Right renal cortex interstitium (tissue), 3 donors: ENCODE data around the gene RWDD3. TPM values are rescaled to one million over a fixed set of nuclear protein-coding genes. Genes with fewer than 3 reads are reported as not detected.
A peak's percentile ranks its signal among the peaks of the same experiment; 100 is the strongest.

Experiments
- DNase-seq, 3 donors: peaks; one replicate each; pipeline ENCODE4 v3.0.0-alpha.2; 2013; ENCODE audit warnings: low read depth in 3 of 3, low spot score in 2 of 3
- polyA plus RNA-seq, 3 donors: library from polyadenylated mRNA; unstranded; fragments of 120-200 nt; gene quantifications; one replicate each; pipeline ENCODE4 v1.2.1, GENCODE V29; 2013; ENCODE audit not compliant: insufficient read length in 3 of 3

Gene RWDD3, protein sequence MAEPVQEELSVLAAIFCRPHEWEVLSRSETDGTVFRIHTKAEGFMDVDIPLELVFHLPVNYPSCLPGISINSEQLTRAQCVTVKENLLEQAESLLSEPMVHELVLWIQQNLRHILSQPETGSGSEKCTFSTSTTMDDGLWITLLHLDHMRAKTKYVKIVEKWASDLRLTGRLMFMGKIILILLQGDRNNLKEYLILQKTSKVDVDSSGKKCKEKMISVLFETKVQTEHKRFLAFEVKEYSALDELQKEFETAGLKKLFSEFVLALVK
- 10 to 100 TPM; 46.9 to 51.9 (median 50.8) TPM for polyA plus RNA-seq

DNA sequence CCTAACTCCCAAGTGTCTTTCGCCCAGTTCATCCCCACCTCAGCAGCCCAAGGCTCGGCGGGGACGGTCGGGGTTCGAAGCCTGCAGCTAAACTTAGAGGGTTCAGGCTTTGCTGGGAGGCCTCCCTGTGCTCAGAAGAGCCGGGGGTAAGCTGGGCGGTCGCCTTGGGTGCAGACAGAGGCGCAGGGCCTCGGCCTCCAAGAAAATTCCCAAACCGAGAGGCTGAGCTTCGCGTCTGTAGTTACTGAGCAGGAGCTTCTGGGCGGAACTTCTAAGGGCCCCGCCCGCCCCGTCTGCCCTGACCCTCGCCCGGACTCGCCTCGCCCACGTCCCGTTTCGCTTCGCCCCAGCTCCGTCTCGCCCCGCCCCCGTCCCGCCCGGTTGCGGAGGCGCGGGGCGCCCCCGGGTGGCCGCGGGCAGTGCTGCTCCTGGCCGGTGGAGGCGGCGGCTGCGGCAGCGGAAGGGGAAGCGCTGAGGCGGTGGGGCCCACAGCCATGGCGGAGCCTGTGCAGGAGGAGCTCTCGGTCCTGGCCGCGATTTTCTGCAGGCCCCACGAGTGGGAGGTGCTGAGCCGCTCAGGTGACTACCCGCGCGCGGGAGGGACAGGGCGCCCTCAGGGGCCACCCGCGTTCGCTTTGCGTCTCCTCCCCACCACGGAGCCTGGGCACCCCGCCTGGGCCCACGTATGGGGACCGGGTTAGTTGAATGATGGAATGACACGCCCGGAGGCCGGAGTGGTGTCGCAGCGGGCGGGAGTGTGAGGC, at the start of gene RWDD3:
RWDD3 (plus strand) TSS at position 474 of the 764 bp plus-strand sequence; CDS start at position 495, 21 bp downstream.
- peak; percentile 74 to 86 (median 83) for DNase-seq

DNA sequence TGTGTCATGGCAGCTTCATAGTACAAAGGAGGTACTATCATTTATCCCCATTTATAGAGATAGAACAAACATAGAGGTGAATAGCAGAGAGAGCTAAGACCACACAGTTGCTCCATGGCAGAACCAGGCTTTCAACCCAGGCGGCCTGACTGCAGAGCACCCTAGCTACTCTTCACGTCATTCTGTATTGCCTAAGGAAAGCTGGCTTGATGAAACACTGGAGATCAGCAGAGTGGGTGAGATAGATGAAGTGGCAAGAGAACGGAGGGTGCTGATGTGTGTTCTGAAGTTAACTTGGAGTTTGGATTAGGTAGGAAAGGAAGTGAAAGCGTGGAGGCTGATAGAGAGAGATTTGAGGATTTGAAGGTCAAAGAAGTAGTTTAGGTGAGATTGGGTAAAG, 47.9 kb upstream of the RWDD3 start:
- no peak for DNase-seq

DNA sequence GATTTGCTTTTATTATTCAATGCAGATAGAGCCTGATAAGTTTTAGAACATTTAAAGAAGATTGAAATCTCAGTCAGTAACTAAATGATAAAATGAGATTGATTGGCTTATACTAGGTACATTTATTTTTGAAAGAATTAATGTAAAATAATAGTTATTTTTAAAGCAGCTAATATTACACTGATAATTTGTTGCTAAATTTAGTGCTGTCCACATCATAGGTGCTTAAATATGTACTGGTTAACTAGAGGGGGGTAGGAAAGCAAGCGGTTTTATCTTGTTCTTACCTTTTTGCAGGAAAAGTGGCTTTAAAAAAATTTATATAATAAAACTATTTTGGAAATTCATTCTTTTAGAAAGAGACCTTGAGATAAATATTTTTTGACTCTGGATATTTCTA, 40.4 kb upstream of the RWDD3 start:
- no peak for DNase-seq

DNA sequence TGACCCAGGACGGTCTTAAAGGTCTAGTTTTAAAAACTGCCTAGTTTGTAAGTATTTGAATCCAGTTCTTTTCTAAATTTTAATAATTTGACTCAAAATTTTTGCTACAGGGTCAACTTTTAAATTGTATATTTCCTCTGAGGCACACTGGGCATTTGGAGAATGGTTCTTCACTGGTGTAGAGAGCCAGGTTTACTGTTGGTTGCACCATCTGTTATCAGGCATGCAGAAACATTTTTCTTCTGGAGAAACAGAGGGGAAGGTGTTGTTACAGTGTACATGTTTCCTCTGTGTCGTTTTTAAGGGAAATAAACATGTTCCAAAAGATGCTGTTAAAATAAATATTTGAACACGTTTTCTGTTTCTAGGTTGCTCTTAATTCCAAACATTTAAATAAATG, 39.0 kb upstream of the RWDD3 start:
- DNase-seq, result no peak

DNA sequence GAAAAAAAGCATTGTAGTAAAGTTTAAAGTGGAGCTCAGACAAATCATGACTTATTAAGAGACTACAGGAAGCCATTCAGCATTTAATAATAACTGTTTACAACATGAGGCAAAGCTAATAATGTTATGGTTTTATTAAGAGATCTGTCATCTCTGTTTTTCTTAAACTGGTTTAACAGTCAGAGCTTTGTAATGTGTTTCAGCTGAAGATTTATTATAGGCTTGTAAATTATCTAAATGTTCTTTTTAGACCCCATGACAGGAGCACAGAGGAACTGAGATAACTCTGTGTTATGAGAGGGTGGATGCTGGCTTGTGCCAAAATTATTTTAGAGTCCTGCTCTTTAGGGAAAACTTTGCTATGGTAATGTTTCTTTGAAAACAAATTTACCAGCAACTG, 38.0 kb upstream of the RWDD3 start:
- DNase-seq, result no peak

DNA sequence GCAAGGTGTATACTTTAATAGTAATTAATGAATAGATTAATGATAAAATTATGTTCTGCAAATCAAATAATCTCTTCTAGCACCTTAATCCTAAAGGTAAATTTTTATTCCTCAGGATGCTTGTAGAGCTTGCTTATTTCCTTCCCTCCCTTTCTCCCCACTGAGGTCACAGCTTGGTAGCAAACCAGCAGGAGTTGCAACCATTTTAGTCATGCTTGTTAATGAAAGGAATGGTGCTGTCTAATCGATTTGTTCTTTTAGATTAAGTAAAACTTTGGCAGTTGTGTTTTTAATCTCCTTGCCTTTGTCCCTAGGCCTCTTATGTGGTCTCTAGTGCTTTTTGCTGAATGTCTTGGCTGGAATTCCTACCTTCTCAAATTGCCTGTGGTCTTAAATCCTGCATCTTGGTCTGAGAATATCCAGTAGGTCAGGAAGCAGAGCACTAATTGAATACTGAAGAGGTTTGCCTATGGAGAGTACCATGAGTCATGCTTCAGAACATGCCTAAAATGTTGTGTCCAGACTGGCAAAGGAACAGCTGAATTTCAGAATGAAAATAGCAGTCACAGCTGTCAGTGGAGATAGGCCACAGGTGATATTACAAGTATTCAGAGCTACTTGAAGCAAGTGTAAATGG, 36.3 kb upstream of the RWDD3 start:
- no peak for DNase-seq

DNA sequence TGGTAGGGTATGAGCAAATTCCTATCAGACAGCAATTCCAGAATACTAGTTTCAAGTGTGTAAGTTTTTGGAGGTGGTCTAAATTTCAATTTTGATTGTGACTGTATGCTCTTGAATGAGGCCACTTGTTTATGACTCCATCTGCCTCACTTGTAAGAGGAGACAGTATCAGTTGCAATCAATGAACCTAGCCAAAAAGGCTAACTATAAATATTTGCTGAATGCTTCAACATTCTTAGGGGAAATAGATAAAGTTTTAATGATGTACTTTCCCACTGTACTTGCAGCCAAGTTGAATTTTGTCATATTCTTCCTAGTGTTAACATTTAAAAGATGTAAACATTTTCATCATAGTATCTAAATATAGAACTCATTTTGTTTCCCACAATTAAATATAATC, 32.1 kb upstream of the RWDD3 start:
- DNase-seq, result no peak

DNA sequence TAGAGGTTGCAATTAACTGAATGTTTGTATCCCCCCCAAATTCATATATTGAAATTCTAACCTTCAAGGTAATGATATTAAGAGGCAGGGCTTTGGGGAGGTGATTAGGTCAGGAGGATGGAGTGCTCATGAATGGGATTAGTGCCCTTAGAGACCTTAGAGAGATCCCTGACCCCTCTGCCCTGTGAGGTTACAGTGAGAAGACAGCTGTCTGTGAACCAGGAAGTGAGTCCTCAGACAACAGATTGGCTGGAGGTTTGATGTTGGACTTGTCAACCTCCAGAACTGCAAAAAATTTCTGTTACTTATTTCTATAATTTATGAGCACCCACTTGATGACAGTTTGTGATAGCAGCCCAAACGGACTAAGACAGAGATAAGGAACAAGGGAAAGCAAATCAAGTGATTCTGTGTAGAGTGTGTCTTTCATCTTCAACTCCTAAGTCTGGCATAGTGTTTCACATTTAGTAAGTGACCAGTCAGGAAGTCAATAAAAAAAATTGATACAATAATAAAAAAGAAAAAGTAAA, 30.0 kb upstream of the RWDD3 start:
- DNase-seq, result no peak

DNA sequence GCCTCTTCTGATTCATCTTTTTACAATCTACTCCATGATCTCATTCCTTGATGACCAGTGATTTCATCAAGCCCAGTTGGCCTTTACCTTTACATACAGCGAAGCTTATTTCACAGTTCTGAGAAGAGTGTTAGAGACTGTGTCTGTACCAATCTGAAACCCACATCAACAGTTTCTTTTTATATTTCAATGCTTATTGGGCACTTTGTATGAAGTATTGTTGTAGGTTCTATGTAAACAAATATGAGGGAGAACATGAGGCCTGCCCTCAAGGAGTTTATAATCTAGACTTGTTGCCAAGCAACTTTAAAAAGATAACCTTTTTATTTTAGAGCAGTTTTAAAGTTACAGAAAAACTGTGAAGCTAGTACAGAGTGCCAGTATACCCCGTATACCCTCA, 27.5 kb upstream of the RWDD3 start:
- DNase-seq, result no peak

DNA sequence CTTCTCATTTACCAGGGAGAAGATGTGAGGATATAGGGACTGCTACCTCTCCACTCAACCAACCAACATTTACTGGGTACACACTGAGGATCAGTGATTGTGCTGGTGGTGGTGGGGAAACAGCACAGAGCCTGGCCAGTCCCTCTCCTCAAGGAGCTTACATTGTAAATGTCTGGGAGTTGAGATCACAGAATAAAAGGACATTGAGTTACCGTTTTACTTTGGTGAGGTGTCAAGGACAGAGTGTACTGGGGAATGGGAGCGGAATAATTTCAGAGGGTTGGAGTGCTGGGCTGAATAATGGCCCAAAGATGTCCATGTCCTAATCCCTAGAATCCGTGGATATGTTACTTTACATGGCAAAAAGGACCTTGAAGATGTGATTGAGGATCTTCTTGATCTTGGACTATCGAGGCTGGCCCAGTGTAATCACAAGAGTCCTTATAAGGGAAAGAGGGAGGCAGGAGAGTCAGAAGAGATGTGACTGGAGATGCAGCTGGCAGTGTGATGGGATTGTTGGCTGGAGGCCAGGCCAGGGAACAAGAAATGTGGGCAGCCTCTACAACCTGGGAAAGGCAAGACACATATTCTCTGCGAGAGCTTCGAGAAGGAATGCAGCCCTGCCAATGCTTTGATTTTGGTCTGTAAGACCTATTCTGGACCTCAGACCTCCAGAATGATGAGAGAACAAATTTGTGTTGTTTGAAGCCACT, 26.6 kb upstream of the RWDD3 start:
- no peak for DNase-seq

DNA sequence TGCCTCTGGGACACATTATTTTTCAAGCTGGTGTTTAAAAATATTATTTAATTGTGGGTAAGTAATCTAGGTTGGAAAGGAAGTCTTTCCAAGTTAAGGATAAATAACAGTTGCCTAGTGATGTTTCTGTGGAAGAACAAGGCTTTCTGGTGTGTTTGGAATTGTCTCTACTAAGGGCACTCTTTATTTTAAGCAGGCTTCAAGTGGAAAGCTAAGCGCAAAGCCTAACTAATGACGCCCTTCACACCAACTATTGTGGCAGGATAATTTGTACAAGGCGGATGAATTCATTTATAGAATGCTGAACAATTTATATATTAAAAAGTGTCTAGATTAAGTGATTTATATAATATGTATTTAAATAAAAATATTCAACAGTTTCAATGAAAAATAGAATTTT, 25.1 kb upstream of the RWDD3 start:
- no peak for DNase-seq

DNA sequence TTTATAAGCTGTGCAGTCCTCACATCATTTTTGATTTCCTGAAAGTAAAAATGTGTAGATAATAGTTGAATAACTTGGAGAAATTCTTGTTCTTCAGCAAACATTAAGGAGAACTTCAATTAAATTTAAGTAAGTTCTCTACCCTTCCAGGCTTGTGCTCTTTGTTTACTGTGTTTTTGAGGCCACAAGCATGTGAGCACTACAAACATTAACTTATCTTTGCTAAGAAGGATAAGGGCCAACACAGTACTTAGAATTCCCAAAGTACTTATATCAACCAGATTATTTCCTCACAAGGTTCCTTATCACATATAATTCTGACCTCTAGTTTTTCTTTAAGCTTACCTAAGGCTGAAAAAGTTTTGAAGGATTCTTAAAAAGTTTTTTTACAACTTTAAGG, 24.7 kb upstream of the RWDD3 start:
- DNase-seq, result no peak

DNA sequence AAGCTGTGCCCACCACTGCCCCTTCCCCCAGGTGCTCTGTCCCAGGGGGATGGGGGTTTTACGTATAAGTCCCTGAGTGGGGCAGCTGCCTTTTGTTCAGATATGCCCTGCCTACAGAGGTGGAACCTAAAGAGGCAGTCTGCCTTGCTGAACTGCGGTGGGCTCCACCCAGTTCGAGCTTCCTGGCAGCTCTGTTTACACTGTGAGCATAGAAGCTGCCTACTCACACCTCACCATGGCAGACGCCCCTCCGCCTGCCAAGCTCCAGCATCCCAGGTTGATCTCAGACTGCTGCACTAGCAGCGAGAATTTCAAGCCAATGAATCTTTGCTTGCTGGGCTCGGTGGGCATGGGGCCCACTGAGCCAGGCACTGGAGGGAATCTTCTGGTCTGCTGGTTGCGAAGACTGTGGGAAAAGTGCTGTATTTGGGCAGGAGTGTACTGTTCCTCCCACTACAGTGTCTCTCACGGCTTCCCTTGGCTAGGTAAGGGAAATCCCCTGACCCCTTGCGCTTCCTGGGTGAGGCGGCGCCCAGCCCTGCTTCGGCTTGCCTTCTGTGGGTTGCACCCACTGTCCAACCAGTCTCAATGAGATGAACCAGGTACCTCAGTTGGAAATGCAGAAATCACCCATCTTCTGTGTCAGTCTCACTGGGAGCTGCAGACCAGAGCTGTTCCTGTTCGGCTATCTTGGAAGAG, 17.6 kb upstream of the RWDD3 start:
- no peak for DNase-seq

DNA sequence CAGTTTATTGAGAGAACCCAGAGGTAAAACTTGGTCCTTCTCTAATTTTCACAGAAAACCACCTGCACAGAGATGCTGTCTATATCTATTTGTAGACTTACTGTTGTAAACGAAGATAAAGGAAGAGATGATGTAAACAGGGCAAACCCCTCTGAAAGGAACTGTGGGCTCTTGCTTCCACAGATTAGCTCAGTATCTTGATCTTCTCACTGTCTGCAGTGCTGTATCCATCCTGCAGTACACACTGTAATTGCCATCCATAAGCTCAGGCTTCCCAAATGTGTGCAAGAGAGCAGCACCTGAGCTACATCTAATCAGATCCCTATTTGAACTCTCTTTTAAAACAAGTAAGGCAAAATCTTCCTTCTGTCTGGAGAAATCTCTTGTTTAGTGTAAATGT, 16.6 kb upstream of the RWDD3 start:
- no peak for DNase-seq

DNA sequence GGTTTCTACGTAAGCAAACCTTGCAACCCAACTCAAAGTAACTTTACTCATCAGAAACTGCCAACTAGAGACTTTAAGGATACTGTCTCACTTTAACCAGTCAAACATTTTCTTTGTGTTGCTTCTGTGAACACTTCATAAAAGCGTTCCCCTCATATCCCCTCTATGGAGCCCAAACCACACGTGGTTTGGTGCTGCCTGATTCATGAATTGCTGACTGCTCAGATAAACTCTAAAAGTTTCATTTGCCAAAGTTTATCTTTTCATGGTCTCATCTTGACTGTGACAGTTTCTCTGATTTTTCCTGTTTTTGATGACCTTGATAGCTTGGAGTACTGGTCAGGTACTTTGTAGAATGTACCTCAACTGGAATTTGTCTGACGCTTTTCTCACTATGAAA, 14.6 kb upstream of the RWDD3 start:
- DNase-seq, result no peak

DNA sequence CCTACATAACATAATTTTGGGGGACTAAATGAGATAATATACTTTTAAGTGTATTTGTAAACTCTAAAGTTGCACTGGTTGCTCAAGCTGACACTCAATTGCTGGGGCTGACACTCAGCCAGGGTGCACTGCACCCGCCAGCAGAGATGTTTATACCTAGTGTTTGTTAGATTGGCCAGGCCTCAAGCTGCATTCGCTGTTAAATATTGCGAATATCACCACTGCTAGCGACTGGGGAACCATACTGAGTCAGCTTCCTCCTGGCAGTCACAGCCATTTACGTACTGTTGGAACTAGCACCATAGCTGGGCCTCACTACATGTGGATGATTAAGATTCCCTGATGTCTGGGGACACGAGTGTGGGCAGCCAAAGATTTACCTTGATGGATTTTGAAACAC, 12.7 kb upstream of the RWDD3 start:
- no peak for DNase-seq

DNA sequence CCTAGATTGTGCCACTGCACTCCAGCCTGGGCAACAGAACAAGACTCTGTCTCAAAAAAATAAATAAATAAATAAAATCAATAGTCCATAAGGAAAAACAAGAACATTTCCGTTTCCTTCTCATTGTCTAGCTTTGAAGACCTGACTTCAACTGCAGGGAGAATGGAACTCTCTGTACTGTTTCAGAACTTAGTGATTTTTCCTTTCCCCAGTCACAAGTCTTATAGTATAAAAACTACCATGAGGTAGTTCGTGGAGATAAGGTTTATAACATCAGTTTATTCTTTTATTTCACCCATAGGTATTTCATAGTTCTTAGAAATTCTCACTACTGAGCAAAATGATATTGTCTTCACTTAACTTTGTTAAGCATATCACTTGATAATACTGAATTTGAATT, 11.4 kb upstream of the RWDD3 start:
- no peak for DNase-seq

DNA sequence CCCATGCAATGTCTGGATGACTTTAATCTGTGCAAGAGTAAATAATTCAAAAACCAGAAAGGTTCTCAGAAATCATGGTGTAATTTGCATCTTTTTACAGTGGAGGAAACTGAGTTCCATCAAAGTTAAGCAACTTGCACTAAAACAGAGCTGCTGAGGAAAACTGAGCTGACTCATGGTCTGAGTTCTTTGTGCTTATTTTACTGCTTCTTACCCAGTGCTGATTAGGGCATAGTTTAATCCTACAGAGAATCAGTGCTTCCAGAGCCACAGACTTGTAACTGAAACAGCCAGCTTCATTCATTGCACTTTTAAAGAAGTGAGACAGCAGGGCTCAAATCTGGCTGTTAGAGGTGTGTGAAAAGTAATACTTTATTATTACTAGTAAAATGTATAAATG, 10.9 kb upstream of the RWDD3 start:
- no peak for DNase-seq

DNA sequence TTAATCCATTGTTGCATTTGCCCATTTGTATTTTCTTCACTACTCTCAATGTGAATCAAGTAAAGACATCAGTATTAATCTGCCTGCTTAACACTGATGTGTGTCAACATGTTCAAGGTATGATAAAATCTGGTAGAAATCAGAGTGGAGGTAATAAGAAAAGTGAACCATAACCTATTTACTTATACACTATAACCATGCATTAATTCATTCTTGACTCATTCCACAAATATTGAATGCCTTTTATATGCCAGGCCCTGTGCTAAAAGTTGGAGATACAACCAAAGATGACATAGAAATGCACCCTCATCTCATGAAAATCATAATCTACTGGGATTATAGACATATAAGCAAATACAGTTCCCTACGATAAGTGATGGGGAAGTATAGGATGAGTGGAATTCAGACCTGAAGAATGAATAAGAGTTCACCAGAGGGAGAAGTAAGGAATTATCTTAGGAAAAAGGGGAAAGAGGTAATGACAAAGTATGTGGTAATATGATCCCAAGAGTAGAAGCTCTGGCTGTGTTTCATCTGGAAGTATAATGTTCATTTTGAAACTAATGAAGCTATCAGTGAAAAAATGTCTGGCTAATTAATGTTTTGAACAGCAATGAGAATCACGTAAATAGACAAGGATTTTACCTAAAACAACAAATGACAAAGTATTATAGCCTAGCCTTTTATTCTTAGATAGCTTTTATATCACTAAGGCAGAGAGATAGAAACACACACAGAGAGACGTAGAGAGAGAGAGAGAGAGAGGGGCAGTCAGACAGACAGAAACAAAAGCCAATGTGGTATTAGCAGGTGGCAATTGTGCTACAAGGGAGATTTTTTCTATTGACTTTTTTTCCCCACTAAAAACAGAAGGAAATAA, 7.0 kb upstream of the RWDD3 start:
- DNase-seq, result no peak
